T47D (cell line): Measurements from ENCODE around the gene DIS3L2.
"Not testable (repeated sequence)": the region's sequence is repeated elsewhere in the genome, so short reads cannot be mapped to it uniquely, and the experiment has no call there.

ENCODE experiments used
- DNase-seq, 2 experiments: peaks; one replicate each; pipeline versions ENCODE4 v3.0.0 to v3.0.0-alpha.2; 2011 to 2012; ENCODE audit warnings: low read depth in 1 of 2, low spot score in 1 of 2
- JUND ChIP-seq: IDR thresholded peaks from 2 replicates; pipeline ENCODE4 v1.6.1; 2012; ENCODE audit warnings: low read depth
- in situ Hi-C: cut with HindIII; loops from 2 replicates; pipeline ENCODE4 v1.10.0; 2016; ENCODE audit warnings: low sequenced_read_pairs, low pct_unique_long_range_greater_than_20kb

Gene DIS3L2

GRCh38 chr2:232076272-232076671 lies 114.8 kb downstream of the DIS3L2 start:
- no peak for TF ChIP-seq JUND
- DNase-seq, result no peak
- in situ Hi-C loops, result no loop called here

GRCh38 chr2:232076736-232077135 lies 115.2 kb downstream of the DIS3L2 start:
- no peak for DNase-seq
- in situ Hi-C loops, result no loop called here
- no peak for TF ChIP-seq JUND

- in situ Hi-C loops, result no loop called here
- no peak for DNase-seq
- no peak for TF ChIP-seq JUND
These were observed 123.7 kb downstream of the DIS3L2 start for GRCh38 chr2:232085164-232085563.

- DNase-seq, result no peak
- in situ Hi-C loops, result no loop called here
- TF ChIP-seq JUND, result no peak
These were observed 124.4 kb downstream of the DIS3L2 start for GRCh38 chr2:232085826-232086425.

DNA sequence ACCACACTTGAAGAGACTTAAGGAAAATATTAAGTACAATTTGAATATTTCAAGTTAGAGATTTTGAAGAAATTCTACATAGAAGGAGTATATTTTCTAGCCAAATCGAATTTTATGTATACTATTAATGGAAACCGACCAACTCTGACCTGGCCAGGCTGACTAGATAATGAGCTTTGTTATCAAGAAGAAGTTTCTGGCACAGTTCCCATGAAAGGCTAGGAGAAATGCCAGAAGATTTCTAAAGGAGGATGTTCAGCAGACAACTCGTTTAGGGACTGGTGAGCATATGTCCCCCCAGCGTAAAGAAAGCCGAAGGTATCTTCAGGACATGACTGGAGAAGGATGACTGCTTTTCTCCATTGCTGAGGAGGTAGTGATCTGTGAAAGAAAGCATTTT lies 127.3 kb downstream of the DIS3L2 start:
- DNase-seq, result no peak
- in situ Hi-C loops, result no loop called here

DNA sequence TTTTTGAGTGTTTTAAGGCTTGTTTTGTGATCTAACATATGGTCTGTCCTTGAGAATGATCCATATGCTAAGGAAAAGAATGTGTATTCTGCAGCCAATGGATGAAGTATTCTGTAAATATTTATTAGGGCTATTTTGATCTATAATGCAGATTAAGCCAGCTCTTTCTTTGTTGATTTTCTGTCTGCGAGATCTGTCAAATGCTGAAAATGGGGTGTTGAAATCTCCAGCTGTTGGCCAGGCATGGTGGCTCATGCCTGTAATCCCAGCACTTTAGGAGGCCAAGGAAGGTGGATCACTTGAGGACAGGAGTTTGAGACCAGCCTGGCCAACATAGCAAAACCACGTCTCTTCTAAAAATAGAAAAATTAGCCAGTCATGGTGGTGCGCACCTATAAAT lies 132.7 kb downstream of the DIS3L2 start:
- TF ChIP-seq JUND, result no peak
- in situ Hi-C loops, result no loop called here
- no peak for DNase-seq

More for the DNA sequence above, 127.3 kb downstream of the DIS3L2 start:
- TF ChIP-seq JUND, result no peak

- TF ChIP-seq JUND, result no peak
- DNase-seq, result no peak
- in situ Hi-C loops, result no loop called here
These were observed 133.4 kb downstream of the DIS3L2 start for GRCh38 chr2:232094883-232095282.

- TF ChIP-seq JUND, result no peak
- in situ Hi-C loops, result no loop called here
- no peak for DNase-seq
These were observed 135.7 kb downstream of the DIS3L2 start for GRCh38 chr2:232097260-232097659.

DNA sequence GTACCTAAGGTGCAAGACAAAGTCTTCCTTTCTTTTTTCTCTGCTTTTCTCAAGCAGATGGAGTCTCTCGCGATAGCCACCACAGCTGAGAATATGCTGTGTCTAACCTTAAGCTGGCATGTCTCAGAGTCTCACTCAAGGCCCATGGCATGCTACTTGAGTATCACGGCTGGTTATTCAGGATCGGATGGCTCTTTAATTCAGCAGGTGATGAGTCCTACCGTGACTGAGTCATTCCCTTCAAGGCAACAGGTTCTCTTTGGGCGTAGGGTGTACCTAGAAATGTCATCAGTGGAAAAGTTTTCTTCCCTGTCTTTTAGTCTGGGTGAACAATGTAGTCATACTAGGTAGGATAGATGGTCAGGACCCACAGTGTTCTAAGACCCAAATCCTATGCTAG lies 136.2 kb downstream of the DIS3L2 start:
- TF ChIP-seq JUND, result no peak
- in situ Hi-C loops, result no loop called here

GRCh38 chr2:232102380-232102779 lies 140.9 kb downstream of the DIS3L2 start:
- in situ Hi-C loops, result no loop called here
- no peak for TF ChIP-seq JUND
- DNase-seq, result no peak

More for the DNA sequence above, 136.2 kb downstream of the DIS3L2 start:
- DNase-seq, result no peak

- TF ChIP-seq JUND, result no peak
- no peak for DNase-seq
- in situ Hi-C loops, result no loop called here
These were observed 141.7 kb downstream of the DIS3L2 start for GRCh38 chr2:232103140-232103737.

DNA sequence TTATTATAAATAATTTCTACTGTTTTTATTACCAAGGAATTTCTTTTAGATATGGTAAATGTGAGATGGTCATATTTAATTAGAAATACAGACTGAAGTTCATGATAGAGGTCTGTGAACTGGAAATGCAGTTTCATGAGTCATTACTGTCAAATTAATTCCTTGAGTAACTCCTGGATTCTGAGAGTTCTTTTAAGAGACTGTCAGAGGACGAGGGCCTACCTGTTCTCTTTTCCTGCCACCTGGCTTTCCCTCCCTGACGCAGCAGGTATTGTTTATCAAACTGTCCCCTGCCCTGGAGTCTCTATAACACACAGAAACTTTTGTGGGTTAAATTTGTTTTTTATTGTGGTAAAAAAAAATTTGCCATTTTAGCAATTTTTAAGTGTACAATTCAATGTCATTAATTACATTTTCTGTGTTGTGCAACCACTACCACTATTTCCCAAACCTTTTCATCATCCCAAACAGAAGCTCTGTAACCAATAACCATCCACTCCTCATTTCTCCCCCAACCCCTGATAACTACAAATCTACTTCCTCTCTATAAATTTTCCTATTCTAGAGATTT lies 142.6 kb downstream of the DIS3L2 start:
- in situ Hi-C loops, result no loop called here

DNA sequence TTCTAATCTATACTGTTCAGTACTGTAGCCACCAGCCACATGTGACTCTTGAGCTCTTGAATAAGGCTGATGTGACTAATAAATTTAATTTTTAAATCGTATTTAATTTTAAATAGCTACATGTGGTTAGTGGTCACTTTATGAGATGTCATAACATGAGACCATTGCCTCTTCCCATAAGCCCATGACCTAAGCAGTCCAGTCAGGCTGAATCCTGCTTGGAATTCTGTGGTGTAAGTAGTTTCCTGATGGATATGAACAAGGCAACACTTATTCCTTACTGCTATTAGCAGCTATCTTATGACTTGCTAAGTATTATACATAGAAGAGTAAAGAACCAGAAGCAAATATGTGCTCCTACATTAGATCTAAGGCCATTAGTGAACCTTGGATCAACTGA lies 150.0 kb downstream of the DIS3L2 start:
- TF ChIP-seq JUND, result no peak
- no peak for DNase-seq
- in situ Hi-C loops, result no loop called here

More for the DNA sequence above, 142.6 kb downstream of the DIS3L2 start:
- no peak for DNase-seq
- TF ChIP-seq JUND, result no peak

DNA sequence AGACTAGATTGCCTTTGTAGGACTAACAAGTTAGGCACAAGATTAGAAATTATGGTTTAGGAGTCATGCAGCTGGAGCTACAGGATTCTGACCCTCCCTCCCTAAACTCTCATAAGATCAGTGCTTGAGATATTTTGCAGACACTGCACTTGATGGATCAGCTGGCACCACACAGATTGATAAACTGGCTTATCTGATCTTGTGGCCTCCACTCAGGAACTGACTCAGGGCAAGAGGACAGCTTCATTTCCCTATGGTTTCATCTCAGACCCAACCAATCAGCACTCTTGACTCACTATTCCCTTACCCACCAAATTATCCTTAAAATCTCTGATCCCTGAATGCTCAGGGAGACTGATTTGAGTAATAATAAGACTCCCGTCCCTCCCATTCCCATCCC lies 152.3 kb downstream of the DIS3L2 start:
- in situ Hi-C loops, result no loop called here
- DNase-seq, result no peak
- no peak for TF ChIP-seq JUND

GRCh38 chr2:232115728-232116361 lies 154.3 kb downstream of the DIS3L2 start:
- DNase-seq, in situ Hi-C loops: not testable (repeated sequence)
